Caco-2 (cell line): ENCODE results near the gene E2F6. TPM values are rescaled to one million over a fixed set of nuclear protein-coding genes. Genes with fewer than 3 reads are reported as not detected.

Experiments used
- BruUV-seq: library from RNA; stranded (reverse); fragments of 400-500 nt; replicated peaks from 2 replicates; lab custom pipeline; 2021; lab: Mats Ljungman, UMichigan
- CTCF ChIA-PET: fragments of 300-600 bp; sonication (Branson Sonifier 250); formaldehyde crosslinking; loops from one replicate; lab custom pipeline; 2022; ENCODE audit warnings: antibody characterized with exemption; lab: Charles Lee
- POLR2A ChIA-PET: fragments of 300-600 bp; sonication (Branson Sonifier 250); formaldehyde crosslinking; loops from one replicate; lab custom pipeline; 2022; ENCODE audit warnings: antibody characterized with exemption; lab: Charles Lee
- DNase-seq, 2 experiments: peaks; one replicate each; pipeline versions ENCODE4 v3.0.0 to v3.0.0-alpha.2; 2020 to 2022
- H3K27me3 ChIP-seq: replicated peaks from 2 replicates; pipeline ENCODE4 v1.6.0; 2011; ENCODE audit warnings: low read length; ENCODE audit not compliant: control insufficient read depth, insufficient read depth
- H3K36me3 ChIP-seq: 2 replicates; pipeline ENCODE4 v1.5.1; 2011; ENCODE audit warnings: low read length; ENCODE audit not compliant: control insufficient read depth, insufficient read depth
- H3K4me1 ChIP-seq: fragments of 250-450 bp; sonication (Bioruptor Pico); 2 replicates; pipeline ENCODE4 v1.5.1; 2020; ENCODE audit warnings: mild to moderate bottlenecking
- H3K4me3 ChIP-seq: 2 replicates; pipeline ENCODE4 v1.5.1; 2011; ENCODE audit warnings: low read depth, mild to moderate bottlenecking, control low read depth, low read length
- H3K9me3 ChIP-seq: fragments of 250-450 bp; sonication (Bioruptor Pico); 2 replicates; pipeline ENCODE4 v1.5.1; 2020; ENCODE audit warnings: mild to moderate bottlenecking, moderate library complexity
- H3K27ac Mint-ChIP-seq: one replicate; pipeline ENCODE4 v1.8.0; 2022; ENCODE audit warnings: mixed read lengths; ENCODE audit not compliant: unreplicated experiment
- H3K27me3 Mint-ChIP-seq: one replicate; pipeline ENCODE4 v1.8.0; 2022; ENCODE audit warnings: mixed read lengths; ENCODE audit not compliant: insufficient read depth, unreplicated experiment
- H3K36me3 Mint-ChIP-seq: one replicate; pipeline ENCODE4 v1.8.0; 2022; ENCODE audit warnings: mild to moderate bottlenecking, mixed read lengths; ENCODE audit not compliant: insufficient read depth, unreplicated experiment
- H3K4me1 Mint-ChIP-seq: one replicate; pipeline ENCODE4 v1.8.0; 2022; ENCODE audit warnings: low read depth, mixed read lengths; ENCODE audit not compliant: unreplicated experiment
- H3K4me3 Mint-ChIP-seq: one replicate; pipeline ENCODE4 v1.8.0; 2022; ENCODE audit warnings: mild to moderate bottlenecking, moderate library complexity, mixed read lengths; ENCODE audit not compliant: unreplicated experiment
- H3K9me3 Mint-ChIP-seq: one replicate; pipeline ENCODE4 v1.8.0; 2022; ENCODE audit warnings: mixed read lengths; ENCODE audit not compliant: unreplicated experiment
- intact Hi-C: fragments of 100-400 bp; cut with micrococcal nuclease; formaldehyde crosslinking; loops from one replicate; pipeline ENCODE4 v1.10.0; 2022; ENCODE audit not compliant: unreplicated experiment
- total RNA-seq: library from RNA; stranded (reverse); gene quantifications from 2 replicates; pipeline ENCODE4 v1.2.3, GENCODE V29; 2022
- TF ChIP-seq, protein P1 (sequence below), 2 experiments: fragments of 200-600 bp in 1 of 2; IDR thresholded peaks; 1 replicate in 1 of 2; 2 replicates in 1 of 2; pipeline versions ENCODE4 v1.5.1 to v1.8.0; 2011 to 2022; ENCODE audit warnings: antibody characterized with exemption in 1 of 2, control low read depth in 1 of 2, inconsistent platforms in 1 of 2, low read depth in 1 of 2, low read length in 1 of 2, mild to moderate bottlenecking in 1 of 2, moderate library complexity in 1 of 2; ENCODE audit not compliant: insufficient read depth in 1 of 2, severe bottlenecking in 1 of 2, unreplicated experiment in 1 of 2

E2F6 gene
- total RNA-seq, 1 experiment from 2014 or later, result 44.5 TPM

DNA sequence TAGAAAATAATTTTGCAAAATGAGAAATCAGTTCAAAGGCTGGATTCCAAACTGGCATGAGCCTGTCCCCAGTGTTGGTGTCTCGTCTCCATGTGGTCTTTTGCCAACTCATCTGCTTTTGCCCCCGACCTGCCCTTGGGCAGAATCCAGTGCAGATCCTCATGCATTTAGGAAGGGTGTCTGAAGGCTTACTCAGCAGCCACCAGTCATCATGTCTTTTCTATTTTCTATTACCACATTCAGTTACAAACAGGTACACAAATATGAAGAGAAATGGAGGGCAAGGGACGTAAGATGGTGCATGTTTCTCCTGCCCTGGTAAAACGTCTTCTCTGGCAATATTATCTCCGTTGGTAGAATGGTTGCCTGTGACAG is 43.5 kb downstream of the E2F6 start:
- CTCF ChIA-PET, result no interaction called here
- intact Hi-C loops, result no loop called here
- Mint-ChIP-seq H3K4me3 (no peak overlapping the region), H3K9me3 (no peaks in the 10 kb centered on the region), H3K27me3 (no peaks in the 10 kb centered on the region), H3K27ac (no peak overlapping the region), H3K36me3 (no peaks in the 10 kb centered on the region), H3K4me1 (no peaks in the 10 kb centered on the region)
- Histone ChIP-seq H3K36me3 (no peaks in the 10 kb centered on the region), H3K9me3 (no peaks in the 10 kb centered on the region), H3K27me3 (no peaks in the 10 kb centered on the region), H3K4me3 (no peak overlapping the region), H3K4me1 (no peaks in the 10 kb centered on the region)
- TF ChIP-seq, protein P1, sequence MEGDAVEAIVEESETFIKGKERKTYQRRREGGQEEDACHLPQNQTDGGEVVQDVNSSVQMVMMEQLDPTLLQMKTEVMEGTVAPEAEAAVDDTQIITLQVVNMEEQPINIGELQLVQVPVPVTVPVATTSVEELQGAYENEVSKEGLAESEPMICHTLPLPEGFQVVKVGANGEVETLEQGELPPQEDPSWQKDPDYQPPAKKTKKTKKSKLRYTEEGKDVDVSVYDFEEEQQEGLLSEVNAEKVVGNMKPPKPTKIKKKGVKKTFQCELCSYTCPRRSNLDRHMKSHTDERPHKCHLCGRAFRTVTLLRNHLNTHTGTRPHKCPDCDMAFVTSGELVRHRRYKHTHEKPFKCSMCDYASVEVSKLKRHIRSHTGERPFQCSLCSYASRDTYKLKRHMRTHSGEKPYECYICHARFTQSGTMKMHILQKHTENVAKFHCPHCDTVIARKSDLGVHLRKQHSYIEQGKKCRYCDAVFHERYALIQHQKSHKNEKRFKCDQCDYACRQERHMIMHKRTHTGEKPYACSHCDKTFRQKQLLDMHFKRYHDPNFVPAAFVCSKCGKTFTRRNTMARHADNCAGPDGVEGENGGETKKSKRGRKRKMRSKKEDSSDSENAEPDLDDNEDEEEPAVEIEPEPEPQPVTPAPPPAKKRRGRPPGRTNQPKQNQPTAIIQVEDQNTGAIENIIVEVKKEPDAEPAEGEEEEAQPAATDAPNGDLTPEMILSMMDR (IDR thresholded peaks at IDR 0.05; ENCODE audit: insufficient read depth in 1 of 2, low read depth in 1 of 2, low read length in 1 of 2, severe bottlenecking in 1 of 2, unreplicated experiment in 1 of 2), result no peak
- no peak for DNase-seq
- no TSS peak for BruUV-seq
- POLR2A ChIA-PET, result no interaction called here

DNA sequence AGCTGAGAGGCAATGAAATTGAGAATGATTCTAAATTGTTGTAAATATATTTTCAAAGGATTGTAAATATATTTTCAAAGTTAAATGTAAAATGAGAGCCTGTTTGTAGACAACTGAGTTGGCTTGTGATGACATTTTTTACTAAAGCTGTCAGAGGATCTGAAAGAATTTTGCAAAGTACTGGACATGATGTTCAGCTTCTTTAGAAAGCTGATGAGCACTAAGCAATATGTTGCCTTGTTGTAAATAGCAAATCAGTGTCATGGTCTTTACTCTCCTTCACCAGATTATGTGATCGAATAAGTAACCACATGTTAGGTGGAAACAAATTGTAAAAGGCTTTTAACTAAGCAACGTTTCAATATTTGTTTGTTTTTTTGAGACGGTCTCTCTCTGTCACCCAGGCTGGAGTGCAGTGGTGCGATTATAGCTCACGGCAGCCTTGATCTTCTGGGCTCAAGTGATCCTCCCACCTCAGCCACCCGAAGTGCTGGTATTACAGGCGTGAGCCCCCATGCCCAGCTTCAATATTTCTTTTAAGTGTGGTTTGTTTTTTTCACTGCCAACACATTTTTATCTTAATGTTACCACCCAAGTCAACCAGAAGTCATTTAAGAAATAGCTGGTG is 44.0 kb downstream of the E2F6 start:
- intact Hi-C loops, result no loop called here
- H3K36me3 Mint-ChIP-seq, result no peaks in the 10 kb centered on the region
- Histone ChIP-seq H3K27me3 (no peaks in the 10 kb centered on the region), H3K4me1 (no peaks in the 10 kb centered on the region), H3K4me3 (no peak overlapping the region), H3K9me3 (no peaks in the 10 kb centered on the region), H3K36me3 (no peaks in the 10 kb centered on the region)
- no peak overlapping the region for H3K4me3 Mint-ChIP-seq
- DNase-seq, result no peak
- no peak overlapping the region for H3K27ac Mint-ChIP-seq
- H3K9me3 Mint-ChIP-seq, result no peaks in the 10 kb centered on the region
- no peaks in the 10 kb centered on the region for H3K27me3 Mint-ChIP-seq
- TF ChIP-seq, protein P1 (IDR thresholded peaks at IDR 0.05; ENCODE audit: insufficient read depth in 1 of 2, low read depth in 1 of 2, low read length in 1 of 2, severe bottlenecking in 1 of 2, unreplicated experiment in 1 of 2), result no peak
- ChIA-PET CTCF (no interaction called here), POLR2A (no interaction called here)
- BruUV-seq, result no TSS peak
- no peaks in the 10 kb centered on the region for H3K4me1 Mint-ChIP-seq

DNA sequence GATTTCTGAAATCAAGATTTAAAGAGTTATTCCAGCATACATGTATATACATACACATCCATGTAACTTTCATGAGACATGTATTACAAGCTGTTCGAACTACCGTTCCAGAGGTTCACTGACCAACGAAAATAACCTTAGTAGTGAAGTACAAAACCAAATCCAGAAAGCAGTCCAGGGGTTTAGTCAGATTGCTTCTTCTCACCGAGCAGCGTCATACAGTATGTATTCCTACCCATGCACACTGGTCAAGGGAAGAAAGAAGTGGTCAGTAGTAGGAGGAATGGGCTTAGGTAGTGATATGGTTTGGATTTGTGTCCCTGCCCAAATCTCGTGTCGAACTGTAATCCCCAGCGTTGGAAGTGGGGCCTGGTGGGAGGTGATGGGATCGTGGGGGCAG is 45.3 kb downstream of the E2F6 start:
- no peak for DNase-seq
- H3K9me3 Mint-ChIP-seq, result no peaks in the 10 kb centered on the region
- Histone ChIP-seq H3K36me3 (no peaks in the 10 kb centered on the region), H3K4me3 (no peak overlapping the region), H3K4me1 (no peaks in the 10 kb centered on the region), H3K27me3 (no peaks in the 10 kb centered on the region), H3K9me3 (no peaks in the 10 kb centered on the region)
- ChIA-PET POLR2A (no interaction called here), CTCF (no interaction called here)
- no peak overlapping the region for H3K27ac Mint-ChIP-seq
- intact Hi-C loops, result no loop called here
- BruUV-seq, result no TSS peak
- TF ChIP-seq, protein P1 (IDR thresholded peaks at IDR 0.05; ENCODE audit: insufficient read depth in 1 of 2, low read depth in 1 of 2, low read length in 1 of 2, severe bottlenecking in 1 of 2, unreplicated experiment in 1 of 2), result no peak
- no peaks in the 10 kb centered on the region for H3K27me3 Mint-ChIP-seq
- H3K36me3 Mint-ChIP-seq, result no peaks in the 10 kb centered on the region
- no peaks in the 10 kb centered on the region for H3K4me1 Mint-ChIP-seq
- H3K4me3 Mint-ChIP-seq, result no peak overlapping the region
